ENCODE measurements around the gene MMP23B. TPM values are rescaled to one million over a fixed set of nuclear protein-coding genes. Genes with fewer than 3 reads are reported as not detected.

MMP23B gene
- total RNA-seq, 1 experiment from 2014 or later, result 11.9 TPM

DNA sequence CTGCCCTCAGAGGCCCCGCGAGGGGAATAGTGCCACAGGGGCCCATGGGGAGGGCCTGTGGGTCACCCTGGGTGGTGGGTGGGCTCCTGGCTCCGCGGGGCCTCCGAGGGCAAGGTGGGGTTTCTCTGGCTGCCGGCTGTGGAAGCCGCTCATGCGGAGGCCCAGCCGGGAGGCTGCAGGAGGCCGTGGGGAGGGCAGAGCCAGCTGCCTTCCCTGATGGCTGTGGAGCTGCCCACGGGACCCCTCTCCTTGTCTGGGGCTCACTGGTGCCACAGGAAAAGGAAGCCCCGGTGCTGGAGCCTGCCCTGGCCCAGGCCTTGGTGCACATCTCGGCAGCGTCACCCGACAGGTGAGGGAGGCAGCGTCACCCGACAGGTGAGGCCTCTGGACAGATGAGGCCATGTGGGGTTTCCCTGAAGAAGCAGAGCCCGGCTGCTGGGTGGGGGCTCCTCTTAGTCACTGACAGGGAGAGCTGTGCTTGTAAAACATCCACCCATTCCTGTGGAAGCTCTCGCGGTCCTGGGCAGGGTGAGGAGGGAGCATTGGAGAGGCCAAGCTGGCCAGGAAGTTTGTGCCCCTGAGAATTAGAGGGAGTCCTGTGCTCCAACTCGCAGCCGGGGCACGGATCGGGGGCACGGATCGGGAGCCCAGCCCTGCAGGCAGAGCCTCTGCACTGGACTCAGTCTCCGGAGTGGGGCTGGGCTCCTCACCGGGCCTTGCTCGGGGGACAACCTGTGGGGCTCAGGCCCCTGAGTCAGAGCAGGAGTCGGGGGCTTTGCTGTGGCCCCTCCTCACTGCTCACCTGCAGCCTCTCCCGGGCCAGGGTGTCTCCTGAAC, 10.6 kb upstream of the MMP23B start:
- no peak overlapping the region for H3K4me3 ChIP-seq (ENCODE audit: insufficient read depth, low read depth, low read length)
- no peak for DNase-seq
- no peaks in the 10 kb centered on the region for H3K27me3 ChIP-seq (ENCODE audit: control insufficient read depth, insufficient read depth, low read length)
- peaks cover 1% of the 10 kb centered on the region; the same call in 1 of the 2 replicates for H3K36me3 ChIP-seq (replicated peaks; ENCODE audit: control insufficient read depth, insufficient read depth, low read length)

- peaks cover 1% of the 10 kb centered on the region; the same call in 1 of the 2 replicates for H3K36me3 ChIP-seq (replicated peaks; ENCODE audit: control insufficient read depth, insufficient read depth, low read length)
Measured at GRCh38 chr1:1622010-1622787, 9.8 kb upstream of the MMP23B start.

GRCh38 chr1:1622788-1623094, 9.2 kb upstream of the MMP23B start:
- Histone ChIP-seq H3K4me3 (ENCODE audit: insufficient read depth, low read depth, low read length) (no peak overlapping the region), H3K36me3 (replicated peaks; ENCODE audit: control insufficient read depth, insufficient read depth, low read length) (no peaks in the 10 kb centered on the region), H3K27me3 (ENCODE audit: control insufficient read depth, insufficient read depth, low read length) (no peaks in the 10 kb centered on the region)
- no peak for DNase-seq

More at GRCh38 chr1:1622010-1622787, 9.8 kb upstream of the MMP23B start:
- Histone ChIP-seq H3K4me3 (ENCODE audit: insufficient read depth, low read depth, low read length) (no peak overlapping the region), H3K27me3 (ENCODE audit: control insufficient read depth, insufficient read depth, low read length) (no peaks in the 10 kb centered on the region)
- no peak for DNase-seq

DNA sequence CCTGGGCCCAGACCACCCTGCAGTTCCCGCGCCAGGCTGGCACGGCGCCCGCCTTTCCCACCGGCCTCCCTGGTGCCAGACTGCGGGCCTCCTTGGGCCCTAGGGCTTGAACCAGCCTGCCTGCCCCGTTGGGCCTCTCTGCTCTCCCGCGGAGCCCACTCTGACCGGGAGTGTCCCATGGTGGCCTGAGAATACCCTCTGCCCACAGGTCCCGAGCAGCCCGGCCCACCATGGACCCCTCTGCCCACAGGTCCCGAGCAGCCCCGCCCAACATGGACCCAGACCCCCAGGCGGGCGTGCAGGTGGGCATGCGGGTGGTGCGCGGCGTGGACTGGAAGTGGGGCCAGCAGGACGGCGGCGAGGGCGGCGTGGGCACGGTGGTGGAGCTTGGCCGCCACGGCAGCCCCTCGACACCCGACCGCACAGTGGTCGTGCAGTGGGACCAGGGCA, 8.8 kb upstream of the MMP23B start:
- no peaks in the 10 kb centered on the region for H3K27me3 ChIP-seq (ENCODE audit: control insufficient read depth, insufficient read depth, low read length)
- DNase-seq, result no peak
- no peaks in the 10 kb centered on the region for H3K36me3 ChIP-seq (replicated peaks; ENCODE audit: control insufficient read depth, insufficient read depth, low read length)
- H3K4me3 ChIP-seq (ENCODE audit: insufficient read depth, low read depth, low read length), result no peak overlapping the region

GRCh38 chr1:1623631-1624442, 8.1 kb upstream of the MMP23B start:
- no peaks in the 10 kb centered on the region for H3K36me3 ChIP-seq (replicated peaks; ENCODE audit: control insufficient read depth, insufficient read depth, low read length)
- no peaks in the 10 kb centered on the region for H3K27me3 ChIP-seq (ENCODE audit: control insufficient read depth, insufficient read depth, low read length)

GRCh38 chr1:1624443-1625403, 7.2 kb upstream of the MMP23B start:
- DNase-seq, result peak; percentile 76
- H3K36me3 ChIP-seq (replicated peaks; ENCODE audit: control insufficient read depth, insufficient read depth, low read length), result no peaks in the 10 kb centered on the region
- no peaks in the 10 kb centered on the region for H3K27me3 ChIP-seq (ENCODE audit: control insufficient read depth, insufficient read depth, low read length)
- H3K4me3 ChIP-seq (ENCODE audit: insufficient read depth, low read depth, low read length), result no peak overlapping the region

More at GRCh38 chr1:1623631-1624442, 8.1 kb upstream of the MMP23B start:
- H3K4me3 ChIP-seq (ENCODE audit: insufficient read depth, low read depth, low read length), result no peak overlapping the region
- DNase-seq, result no peak

GRCh38 chr1:1625404-1625775, 6.6 kb upstream of the MMP23B start:
- no peak for DNase-seq
- Histone ChIP-seq H3K36me3 (replicated peaks; ENCODE audit: control insufficient read depth, insufficient read depth, low read length) (no peaks in the 10 kb centered on the region), H3K27me3 (ENCODE audit: control insufficient read depth, insufficient read depth, low read length) (peaks cover 2% of the 10 kb centered on the region; the same call in 1 of the 2 replicates), H3K4me3 (ENCODE audit: insufficient read depth, low read depth, low read length) (no peak overlapping the region)

- peak; percentile 57 for DNase-seq
- no peak overlapping the region for H3K4me3 ChIP-seq (ENCODE audit: insufficient read depth, low read depth, low read length)
- peaks cover 7% of the 10 kb centered on the region; the same call in 1 of the 2 replicates for H3K27me3 ChIP-seq (ENCODE audit: control insufficient read depth, insufficient read depth, low read length)
- no peaks in the 10 kb centered on the region for H3K36me3 ChIP-seq (replicated peaks; ENCODE audit: control insufficient read depth, insufficient read depth, low read length)
Measured at GRCh38 chr1:1625824-1626206, 6.2 kb upstream of the MMP23B start.

DNA sequence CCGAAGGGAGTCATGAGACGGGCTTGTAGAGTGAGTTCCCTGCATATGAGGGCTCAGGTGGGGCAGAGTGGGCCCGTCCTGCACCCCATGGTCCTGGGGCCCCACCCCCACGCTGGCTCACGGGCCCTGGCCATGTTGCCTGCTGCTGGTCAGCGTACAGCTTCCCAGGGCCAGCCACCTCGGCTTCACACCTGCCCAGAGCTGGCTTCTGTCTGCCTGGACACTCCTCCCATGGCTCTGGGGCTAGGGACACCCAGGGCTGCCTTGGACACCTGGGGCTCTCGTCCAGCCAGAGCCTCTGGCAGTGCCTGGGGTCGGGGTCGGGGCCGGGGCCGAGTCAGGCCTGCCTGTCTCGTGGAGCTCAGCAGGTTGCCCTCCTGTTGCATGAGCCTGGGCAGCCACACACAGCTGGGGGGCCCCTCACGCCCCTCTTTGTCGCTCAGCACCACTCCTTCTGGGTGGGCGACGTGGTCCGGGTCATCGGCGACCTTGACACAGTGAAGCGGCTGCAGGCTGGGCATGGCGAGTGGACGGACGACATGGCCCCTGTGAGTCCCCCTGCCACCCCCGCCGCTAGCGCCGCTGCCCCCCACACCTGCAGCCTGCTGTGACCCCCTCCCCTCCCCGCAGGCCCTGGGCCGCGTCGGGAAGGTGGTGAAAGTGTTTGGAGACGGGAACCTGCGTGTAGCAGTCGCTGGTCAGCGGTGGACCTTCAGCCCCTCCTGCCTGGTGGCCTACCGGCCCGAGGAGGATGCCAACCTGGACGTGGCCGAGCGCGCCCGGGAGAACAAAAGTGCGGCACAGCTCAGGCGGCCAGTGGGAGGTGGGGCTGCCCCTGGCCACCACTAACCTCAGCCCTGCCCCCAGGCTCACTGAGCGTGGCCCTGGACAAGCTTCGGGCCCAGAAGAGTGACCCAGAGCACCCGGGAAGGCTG, 5.5 kb upstream of the MMP23B start:
- DNase-seq, result peak; percentile 52
- H3K4me3 ChIP-seq (ENCODE audit: insufficient read depth, low read depth, low read length), result no peak overlapping the region
- no peaks in the 10 kb centered on the region for H3K36me3 ChIP-seq (replicated peaks; ENCODE audit: control insufficient read depth, insufficient read depth, low read length)
- H3K27me3 ChIP-seq (ENCODE audit: control insufficient read depth, insufficient read depth, low read length), result peaks cover 13% of the 10 kb centered on the region

- peak; percentile 71 for DNase-seq
- Histone ChIP-seq H3K36me3 (replicated peaks; ENCODE audit: control insufficient read depth, insufficient read depth, low read length) (no peaks in the 10 kb centered on the region), H3K4me3 (ENCODE audit: insufficient read depth, low read depth, low read length) (no peak overlapping the region), H3K27me3 (ENCODE audit: control insufficient read depth, insufficient read depth, low read length) (peaks cover 21% of the 10 kb centered on the region)
Measured at GRCh38 chr1:1627261-1627828, 4.6 kb upstream of the MMP23B start.

- Histone ChIP-seq H3K27me3 (ENCODE audit: control insufficient read depth, insufficient read depth, low read length) (peaks cover 21% of the 10 kb centered on the region), H3K36me3 (replicated peaks; ENCODE audit: control insufficient read depth, insufficient read depth, low read length) (no peaks in the 10 kb centered on the region), H3K4me3 (ENCODE audit: insufficient read depth, low read depth, low read length) (no peak overlapping the region)
- peak; percentile 55 for DNase-seq
Measured at GRCh38 chr1:1627829-1628753, 3.9 kb upstream of the MMP23B start.
